KG1 (cell line): ENCODE results near the gene CLPTM1L.
"Not testable (repeated sequence)": the region's sequence is repeated elsewhere in the genome, so short reads cannot be mapped to it uniquely, and the experiment has no call there.

Experiments
- DNase-seq: peaks from one replicate; lab custom pipeline; 2025; lab: John Stamatoyannopoulos, UW

Gene CLPTM1L

DNA sequence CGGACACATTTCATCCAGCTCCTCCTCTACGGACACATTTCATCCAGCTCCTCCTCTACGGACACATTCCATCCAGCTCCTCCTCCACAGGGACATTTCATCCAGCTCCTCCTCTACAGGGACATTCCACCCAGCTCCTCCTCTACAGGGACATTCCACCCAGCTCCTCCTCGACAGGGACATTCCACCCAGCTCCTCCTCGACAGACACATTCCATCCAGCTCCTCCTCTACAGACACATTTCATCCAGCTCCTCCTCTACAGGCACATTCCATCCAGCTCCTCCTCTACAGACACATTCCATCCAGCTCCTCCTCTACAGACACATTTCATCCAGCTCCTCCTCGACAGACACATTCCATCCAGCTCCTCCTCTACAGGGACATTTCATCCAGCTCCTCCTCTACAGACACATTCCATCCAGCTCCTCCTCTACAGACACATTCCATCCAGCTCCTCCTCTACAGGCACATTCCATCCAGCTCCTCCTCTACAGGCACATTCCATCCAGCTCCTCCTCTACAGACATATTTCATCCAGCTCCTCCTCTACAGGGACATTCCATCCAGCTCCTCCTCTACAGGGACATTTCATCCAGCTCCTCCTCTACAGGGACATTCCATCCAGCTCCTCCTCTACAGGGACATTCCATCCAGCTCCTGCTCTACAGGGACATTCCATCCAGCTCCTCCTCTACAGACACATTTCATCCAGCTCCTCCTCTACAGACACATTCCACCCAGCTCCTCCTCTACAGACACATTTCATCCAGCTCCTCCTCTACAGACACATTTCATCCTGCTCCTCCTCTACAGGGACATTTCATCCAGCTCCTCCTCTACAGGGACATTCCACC is 17.8 kb downstream of the CLPTM1L start:
- not testable (repeated sequence) for DNase-seq

DNA sequence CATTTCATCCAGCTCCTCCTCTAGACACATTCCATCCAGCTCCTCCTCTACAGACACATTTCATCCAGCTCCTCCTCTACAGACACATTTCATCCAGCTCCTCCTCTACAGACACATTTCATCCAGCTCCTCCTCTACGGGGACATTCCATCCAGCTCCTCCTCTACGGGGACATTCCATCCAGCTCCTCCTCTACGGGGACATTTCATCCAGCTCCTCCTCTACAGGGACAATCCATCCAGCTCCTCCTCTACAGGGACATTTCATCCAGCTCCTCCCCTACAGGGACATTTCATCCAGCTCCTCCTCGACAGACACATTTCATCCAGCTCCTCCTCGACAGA is 18.4 kb downstream of the CLPTM1L start:
- DNase-seq = not testable (repeated sequence)

DNA sequence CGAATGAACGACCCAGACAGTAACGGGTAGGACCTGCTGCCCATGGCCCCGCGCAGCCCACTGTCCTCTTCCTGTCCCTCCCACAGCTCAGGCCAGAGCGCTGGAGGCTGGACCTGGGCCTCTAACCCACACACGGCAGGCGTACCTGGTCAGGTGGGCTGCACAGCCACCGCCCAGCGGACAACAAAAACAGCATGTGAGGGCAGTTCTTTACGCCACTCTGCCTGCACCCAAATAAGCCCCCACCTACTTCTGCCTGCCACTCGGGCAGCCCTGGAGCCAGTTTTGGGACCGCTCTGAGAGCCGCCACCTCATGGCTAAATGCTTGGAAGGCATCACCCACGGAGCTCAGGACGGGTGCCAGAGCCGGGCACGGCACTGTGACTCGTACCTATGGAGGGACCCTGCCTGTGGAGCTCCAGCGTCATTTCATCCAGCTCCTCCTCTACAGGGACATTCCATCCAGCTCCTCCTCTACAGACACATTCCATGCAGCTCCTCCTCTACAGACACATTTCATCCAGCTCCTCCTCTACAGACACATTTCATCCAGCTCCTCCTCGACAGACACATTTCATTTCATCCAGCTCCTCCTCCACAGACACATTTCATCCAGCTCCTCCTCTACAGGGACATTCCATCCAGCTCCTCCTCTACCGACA is 18.9 kb downstream of the CLPTM1L start:
- no peak for DNase-seq

DNA sequence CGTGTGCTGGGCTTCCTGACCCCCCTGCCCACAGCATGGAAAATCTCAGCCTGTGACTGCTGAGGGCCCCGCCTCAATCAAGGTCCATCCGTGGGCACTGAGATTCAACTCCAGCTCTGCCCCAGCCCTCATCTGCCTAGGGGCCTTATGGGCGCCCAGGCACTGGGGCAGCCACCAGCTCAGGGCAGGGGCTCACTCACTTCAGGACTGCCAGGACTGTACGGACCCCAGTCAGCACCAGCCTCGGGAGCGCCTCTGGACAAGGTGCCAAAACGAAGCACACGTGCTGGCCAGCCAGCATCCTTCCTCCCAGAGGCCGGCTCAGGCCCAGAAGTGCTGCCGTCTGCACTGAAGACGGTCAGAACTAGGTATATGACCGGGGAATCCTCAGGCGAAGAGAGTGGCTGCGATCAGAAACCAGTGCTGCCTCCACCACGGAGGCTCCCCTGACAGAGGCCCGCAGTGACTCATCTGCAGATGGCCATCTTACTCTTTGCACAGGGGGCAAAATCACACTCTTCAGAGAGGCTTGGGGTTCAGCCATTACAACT is 19.6 kb downstream of the CLPTM1L start:
- no peak for DNase-seq

DNA sequence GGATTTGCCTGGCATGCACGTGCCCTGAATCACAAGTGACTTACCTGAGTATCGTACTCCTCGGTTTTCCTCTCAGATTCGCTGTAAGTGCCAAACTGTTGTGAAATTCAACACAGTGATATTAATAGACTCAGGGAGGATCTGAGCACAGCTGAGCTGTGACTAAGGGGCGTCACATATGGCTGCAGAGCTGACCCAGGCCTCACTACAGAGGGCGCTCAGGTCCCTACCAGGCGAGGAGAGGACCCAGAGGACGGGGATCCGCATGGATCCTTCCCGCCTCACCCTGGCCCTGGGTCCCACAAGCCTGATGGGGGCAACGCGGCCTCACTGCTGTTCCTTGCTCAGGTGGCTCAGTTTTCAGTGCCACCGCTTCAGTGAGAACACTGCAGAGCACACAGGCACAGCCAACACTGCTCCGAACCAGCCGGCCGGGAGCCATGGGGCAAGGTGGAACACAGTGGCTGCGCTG is 20.1 kb downstream of the CLPTM1L start:
- DNase-seq = no peak

DNA sequence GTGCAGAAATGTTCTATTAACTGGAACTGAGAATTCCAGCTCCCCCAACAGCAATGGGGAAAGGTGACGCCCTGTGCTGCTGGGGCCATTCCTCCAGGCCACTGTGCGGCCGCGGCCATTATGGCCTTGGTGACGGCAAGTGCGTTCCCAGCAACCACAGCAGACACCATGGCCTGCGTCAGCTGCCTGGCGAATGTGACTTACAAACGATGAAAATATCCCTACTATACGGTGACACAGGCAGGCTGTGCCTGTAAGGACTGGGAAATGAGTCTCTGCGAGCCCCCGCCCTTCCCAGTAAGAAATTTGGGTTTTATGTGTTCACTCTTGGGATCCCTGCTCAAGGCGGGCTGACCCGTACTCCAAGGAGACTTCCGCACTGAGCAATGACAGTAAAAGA is 20.6 kb downstream of the CLPTM1L start:
- no peak for DNase-seq

DNA sequence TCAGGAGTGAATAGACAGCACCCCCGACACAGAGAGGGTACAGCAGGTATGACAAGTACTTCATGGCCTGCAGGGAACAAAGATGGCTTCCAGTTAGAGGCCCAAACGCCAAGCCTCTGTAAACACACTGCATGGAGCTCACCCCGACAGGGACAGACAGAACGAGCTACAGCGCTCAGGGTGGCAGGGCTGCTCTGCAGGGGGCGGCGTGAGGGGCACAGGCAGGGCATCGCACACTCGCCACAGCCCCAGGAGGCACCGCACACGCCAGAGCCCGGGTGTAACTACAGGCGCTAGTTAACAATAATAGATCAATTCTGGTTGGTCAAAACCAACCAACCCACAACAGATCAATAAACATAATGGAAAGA is 21.1 kb downstream of the CLPTM1L start:
- no peak for DNase-seq

DNA sequence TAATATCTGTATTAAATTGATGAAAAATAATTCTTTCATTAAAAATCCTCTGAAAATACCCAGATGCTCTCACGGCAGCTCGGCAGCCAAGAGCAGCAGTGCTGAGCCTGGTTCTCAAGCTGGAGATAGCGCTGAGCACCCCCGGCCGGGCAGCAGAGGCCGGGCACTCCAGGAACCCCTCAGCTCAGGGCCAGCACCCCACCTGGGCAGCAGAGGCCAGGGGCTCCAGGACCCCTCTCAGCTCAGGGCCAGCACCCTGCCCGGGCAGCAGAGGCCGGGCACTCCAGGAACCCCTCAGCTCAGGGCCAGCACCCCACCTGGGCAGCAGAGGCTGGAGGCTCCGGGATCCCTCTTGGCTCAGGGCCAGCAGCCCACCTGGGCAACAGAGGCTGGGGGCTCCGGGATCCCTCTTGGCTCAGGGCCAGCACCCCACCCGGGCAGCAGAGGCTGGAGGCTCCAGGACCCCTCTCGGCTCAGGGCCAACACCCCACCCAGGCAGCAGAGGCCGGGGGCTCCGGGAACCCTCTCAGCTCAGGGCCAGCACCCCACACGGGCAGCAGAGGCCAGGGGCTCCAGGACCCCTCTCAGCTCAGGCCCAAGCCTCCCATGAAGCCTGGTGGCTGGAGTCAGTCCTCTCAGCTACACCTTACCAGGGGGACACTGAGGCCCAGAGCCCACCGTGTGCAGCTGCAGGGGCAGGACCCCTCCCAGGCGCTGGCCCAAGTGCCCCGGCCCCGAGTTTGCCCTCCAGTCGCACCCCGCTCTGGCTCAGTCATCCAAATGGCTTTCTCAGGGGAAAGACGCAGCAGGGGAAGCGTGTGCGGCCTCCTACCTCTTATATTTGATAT is 21.7 kb downstream of the CLPTM1L start:
- no peak for DNase-seq

DNA sequence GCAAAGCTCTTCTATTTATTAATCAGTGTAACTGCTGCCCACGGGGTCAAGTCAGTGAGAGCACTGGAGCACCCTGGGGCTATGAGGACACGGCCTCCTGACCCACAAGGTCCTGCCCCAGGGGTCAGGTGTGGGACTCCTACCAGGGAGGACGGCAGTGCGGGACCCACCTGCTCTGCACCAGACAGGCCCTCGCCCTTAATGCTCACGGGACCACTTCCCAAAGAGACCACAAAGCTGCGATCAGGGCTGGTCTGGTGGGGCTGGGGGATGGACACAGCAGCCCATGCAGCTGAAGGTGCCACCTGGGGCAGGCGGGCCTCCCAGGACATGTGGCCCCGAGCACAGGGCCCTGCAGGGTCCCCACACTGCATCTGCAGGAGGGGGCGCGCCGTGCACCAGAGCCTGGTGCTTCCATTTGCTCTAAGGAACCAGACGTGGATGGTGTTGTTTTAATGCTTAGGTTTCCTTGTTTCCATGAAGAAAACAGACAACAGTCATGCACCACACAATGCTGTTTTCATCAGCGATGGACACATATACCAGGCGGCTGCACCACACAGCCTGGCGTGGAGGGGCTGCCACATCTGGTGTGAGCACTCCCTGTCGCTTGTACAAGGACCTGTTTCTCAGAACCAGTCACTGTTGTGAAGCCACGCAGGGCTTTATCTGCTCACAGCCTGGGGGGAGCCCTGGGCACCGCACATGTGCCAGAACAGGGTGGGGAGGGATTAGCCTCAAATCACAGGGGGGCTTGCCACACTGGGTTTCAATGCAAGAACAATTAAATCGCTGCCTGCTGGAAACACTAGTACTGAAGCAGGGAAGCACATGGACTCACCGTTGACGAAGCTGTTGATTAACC is 22.6 kb downstream of the CLPTM1L start:
- DNase-seq = no peak

DNA sequence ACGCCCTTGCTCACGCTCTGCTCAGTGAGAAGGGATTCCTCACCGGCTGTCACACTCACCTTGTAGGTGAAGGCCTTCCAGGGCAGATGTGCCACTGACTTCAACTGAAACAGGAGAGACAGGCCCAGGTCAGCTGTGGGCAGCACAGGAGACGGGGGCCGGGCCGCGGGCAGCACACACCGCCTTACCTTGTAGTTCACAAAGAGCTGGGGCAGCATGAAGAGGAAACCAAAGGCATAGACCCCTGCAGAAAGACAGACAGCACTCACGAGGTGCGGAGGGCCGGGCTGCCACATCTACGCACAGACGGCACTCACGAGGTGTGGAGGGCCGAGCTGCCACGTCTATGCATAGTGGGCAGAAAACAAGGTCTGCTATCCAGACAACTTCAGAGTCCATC is 23.3 kb downstream of the CLPTM1L start:
- DNase-seq = no peak

DNA sequence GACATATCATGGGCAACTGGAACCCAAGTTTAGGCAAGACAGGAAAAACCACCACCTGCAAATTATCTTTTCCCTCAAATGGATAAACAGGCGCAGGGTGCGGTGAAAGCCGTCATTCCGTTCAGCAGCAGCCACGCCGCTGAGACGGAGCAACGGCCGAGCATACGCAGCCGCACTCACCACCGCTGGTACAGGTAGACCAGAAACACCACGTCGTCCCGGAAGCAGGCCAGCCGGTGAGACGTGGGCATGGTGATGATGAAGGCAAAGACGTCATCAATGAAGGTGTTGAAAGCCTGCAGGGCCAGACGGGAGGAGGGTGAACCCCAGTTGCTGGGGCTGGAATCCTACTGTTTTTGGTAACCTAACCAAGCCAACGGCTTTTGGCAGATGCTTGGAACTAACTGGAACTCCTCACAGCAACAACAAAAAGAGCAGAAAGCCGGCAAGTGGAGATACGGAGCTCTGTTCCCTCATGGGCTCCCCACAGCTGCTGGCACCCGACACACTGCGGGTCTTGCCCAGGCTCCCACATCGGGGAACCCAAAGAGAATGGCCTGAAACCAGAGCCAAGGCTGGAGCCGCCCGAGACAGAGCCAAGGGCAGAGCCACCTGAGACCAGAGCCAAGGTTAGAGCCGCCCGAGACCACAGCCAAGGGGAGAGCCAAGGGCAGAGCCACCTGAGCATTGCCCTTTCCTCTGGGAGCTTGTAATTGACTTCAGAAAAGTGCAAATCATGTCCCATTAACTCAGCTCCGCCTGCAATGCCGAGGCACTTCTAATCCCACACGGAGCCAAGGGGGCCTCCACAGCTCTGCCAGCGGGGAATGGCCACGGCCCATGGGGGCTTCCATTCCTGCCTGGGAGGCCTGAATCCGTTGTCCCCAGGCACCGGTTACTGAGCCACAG is 24.2 kb downstream of the CLPTM1L start:
- no peak for DNase-seq

DNA sequence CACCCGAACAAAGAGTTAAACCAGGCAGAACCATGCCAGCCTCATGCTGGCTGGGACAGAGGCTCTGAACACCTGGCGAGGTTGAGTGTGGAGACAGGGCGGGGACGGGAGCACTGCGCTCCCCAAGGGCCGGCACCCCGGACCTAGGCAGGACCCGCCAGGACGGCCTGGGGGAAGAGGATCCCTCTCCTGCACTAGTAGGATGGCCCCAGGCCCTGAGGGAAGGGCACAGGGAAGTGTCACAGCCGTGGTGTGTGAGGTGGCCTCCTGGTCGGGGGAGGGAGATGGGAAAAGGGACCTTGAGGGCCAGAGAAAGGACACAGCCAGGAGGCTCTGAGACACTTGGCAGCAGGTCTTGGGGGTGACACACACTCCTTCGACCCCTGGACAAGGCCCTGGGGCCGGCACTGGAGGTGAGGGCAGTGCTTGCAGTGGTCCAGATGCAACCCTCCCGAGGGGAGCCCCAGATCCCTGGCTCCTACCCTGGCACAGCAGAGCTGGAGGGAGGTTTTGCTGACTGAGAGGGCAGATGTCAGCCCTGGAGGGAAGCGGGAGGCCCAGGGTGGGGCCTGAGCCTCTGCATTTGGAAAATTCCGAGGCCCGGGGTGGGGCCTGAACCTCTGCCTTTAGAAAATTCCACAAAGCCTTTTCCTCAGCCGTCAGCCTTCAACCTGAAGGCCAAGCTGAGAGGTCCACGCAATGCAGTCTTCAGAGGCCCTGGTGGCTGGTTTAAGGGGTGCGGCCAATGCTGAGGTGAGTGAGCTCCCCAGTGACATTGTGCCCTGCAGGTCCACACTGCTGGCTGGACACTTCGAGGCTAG is 25.3 kb downstream of the CLPTM1L start:
- no peak for DNase-seq

DNA sequence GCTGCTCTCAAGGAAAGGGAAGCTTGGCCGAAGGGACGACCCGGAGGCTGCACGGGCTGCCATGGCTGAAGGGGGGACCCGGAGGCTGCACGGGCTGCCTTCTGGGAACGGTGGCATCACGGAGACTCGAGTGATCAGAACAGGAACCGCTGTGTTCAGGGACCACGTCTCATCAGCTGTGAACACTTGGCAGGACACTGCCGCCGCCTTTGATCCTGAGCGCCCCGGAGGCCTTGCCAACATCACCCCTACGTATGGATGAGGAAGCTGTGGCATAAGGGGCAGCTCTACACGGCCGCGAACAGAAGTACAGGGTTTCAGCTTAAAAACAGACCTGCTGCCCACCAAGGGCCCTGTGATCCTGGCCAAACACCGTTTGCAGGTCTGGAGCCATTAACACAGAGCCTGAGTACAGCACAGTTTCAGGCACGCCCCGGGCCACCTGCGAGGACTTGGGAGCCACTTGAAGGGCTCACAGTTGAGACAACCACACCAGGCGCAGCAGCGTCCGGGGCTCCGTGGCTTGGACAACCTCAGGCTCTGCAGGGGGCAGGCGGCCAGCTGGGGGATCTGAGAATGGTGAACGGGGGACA is 26.1 kb downstream of the CLPTM1L start:
- no peak for DNase-seq

DNA sequence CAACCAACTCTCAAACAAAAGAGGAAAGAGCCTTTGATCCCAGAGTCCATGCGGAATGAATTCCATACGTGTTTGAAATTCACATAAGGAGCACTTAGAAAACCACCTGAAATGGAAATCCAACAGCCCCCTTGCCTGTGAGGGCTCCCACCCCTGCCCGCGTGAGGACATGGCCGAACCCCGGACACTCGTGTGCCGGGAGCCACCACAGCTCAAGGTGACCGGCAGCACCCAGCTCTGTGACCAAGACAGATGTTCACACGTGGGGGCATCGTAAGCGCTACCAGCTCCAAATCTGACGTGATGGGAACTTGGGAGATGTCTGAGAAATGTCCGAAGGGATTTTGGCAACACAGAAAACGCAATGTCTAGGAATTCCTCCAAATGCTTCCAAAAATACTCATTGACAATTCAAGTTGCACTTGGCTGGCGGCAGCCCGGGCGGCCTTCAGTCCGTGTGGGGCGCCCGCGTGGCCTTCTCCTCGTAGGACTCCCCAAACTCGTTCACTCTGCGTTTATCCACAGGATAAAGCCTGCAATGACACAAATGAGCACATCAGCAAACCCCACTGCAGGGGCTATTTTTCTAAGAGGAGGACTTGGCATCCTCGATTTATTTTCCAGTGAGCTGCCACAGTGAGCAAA is 26.9 kb downstream of the CLPTM1L start:
- no peak for DNase-seq

DNA sequence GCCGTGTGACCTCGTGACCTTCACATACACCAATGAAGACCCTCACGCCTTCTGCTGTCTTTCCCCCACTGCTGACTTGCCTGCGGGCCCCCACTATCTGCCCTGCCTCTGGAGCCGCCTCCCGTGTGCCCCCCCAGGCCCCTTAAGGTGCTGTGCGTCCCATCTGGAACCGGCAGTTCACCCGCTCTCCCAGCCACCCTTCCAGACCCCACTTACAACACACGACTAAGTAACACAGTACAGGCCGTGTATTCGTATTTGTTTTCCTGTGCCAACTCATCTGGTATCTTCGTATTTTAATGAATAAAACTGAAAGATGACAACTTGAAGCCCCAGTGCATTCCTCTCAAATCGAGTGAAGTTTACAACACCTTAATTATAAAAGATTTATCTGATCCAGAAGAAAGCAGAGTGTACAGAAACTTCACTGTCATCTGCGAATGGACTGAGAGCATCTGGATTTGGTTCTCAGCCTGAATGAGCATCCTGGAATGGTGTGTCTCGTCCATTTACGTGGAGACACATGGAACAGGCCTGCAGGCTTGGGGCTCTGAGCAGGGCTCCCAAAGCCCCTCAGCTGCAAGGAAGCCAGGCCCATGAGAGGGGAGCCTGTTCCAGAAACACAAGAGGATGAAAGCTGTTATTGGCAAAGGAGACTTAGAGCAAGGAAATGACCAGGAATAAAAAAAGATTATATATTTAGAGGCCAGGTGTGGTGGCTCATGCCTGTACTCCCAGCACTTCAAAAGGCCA is 28.1 kb downstream of the CLPTM1L start:
- no peak for DNase-seq

DNA sequence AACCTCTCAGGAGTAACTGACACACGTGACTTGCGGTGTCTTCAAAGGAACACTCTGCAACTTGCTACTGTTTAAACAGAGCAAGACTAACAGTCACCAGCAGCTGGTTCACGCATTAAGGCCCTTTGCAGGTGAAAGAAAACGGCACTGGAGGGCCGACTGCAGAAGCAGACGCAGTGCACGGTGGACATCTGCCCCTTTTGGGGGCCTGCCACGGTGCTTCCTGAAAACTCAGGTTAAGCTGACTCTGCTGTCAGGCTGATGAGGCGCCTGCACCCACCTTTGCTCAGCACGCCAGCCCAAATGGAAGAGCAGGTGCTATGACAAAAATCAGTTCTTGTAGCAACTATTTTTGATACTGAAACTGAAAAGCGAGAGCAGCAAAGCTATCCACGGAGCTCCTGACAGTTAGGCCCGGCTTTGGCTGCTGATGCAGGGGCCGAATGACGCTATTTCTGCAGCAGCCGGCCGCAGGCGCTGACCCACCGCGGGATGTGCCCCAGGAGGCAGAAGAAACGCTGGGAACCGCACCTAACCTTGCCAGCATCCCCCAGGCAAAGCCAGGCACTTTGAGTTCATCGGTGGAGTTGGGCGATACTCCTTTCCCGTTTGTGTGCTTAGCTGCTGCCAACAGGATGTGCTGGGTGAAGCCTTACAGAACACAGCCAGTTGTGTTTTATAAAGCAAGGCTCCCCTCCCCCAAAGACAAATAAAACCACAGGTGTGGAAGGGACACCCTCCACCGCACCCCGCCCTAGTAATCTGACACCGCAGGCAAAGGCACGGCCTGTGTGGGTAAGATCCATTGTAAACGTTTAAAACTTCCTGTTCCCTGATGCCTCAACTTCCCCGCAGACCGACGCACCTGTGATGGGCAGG is 29.0 kb downstream of the CLPTM1L start:
- DNase-seq = no peak
